Cerebellar cortex (tissue), 1 donor: ENCODE data around the gene RPTOR.

Experiments
- DNase-seq: peaks from one replicate; pipeline ENCODE4 v3.0.0-alpha.2; 2015; ENCODE audit warnings: low spot score

The RPTOR gene

DNA sequence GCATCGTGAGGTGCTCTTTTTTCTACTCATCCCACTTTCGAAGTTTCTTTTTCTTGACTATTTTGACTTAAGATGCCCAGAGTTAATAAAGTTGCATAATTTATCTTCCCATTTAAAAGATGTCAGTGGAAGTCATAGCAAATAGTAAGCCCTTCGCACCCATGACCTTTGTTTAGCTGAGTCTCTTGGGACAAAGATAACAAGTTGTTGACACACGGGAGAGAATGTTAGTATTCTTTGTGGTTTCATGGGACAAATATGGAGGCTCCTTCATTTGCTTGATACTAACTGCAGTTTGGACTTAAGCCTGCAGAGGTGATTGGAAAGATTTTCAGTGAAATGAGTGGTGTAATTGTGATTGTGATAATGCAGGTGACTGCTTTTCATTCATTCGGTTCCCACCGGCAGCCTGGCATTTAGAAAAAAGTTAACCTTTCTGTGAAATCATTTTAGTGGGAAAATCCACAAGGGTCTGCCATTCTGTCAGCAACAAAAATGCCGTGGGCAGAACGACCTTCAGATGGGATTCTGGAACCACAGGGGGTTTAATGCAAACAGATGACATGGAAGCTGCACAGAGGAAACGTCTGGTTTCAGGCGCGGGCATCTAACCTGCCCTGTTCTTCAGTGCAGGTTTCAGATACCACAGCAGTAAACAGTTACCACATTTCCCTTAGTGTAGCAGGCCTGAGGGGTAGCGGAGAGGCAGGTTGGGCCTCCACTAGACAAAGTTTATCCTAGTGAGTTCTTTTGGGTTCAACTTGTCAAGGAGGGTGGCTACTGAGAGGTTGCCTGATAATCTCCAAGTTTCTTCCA lies 123.0 kb downstream of the RPTOR start:
- DNase-seq = no peak

DNA sequence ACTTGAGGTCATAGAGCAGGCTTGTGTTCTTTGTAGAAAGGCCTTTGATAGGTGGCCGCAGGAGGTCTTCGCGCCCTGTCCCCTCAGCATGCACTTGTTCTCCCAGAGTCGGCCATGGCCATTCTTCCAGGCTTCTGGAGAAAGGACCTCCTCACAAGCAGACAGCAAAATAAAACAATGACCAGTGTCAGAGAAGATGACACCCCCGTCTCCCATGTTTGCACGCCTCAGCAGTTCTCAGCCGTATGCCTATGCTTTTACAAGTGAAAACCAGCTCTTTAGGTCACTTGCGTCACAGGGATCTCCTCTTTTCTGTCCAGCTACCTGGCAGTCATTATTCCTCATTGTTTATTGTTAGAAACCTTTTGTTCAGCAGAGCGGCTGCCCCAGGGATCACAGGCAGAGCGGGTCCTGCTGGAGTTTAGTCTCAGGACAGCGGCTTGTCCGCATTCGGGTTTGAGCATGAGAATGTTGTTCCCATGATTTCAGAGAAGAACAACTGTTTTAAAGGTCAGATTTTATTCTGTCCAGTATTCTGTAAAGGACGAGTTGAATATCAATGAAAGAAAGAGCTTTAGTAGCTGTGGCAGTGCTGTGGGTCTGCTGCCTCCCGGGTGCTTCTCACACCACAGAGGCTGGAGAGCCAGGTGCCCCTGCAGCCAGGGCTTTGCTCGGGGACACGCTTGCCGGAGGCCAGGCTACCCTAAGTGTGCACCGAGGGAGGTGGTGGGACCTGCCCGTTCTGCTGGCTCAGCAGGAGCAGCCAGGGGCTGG lies 123.9 kb downstream of the RPTOR start:
- no peak for DNase-seq

DNA sequence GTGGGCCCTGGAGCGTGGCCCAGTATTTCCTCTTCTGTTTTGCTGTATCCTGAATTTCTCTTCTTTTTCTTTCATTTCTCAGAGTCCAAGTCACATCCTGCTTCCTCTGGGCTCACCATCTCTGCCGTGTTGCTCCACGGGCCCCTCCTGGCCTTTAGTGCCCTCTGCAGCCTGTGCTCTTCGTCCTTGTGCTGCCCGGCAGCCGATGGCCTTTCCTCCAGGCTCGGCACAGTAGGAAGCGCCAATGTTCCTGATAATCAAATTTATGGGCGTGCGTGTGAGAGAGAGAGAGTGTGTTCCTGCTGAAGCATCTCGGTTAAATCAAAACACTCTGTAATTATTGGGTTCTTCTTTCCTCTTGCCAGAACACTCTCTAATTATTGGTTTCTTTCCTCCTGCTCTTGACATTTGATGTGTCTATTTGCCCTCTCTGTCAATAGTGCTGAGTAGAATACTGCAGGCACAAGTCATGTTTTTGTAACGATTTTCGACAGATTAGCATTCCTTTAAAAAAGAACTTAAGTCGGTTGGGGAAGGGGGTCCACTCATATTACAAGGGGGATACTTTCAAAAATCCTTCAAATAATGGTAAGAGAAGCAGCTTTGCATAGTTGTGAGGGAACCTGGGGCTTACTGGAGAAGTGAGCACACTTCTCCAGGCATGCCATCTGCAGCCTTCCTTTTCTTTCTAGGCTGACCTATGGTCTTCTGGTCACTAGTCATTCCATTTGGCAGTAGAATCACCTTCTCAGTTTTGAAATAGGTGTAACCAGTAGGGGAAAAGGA lies 126.6 kb downstream of the RPTOR start:
- DNase-seq = no peak

DNA sequence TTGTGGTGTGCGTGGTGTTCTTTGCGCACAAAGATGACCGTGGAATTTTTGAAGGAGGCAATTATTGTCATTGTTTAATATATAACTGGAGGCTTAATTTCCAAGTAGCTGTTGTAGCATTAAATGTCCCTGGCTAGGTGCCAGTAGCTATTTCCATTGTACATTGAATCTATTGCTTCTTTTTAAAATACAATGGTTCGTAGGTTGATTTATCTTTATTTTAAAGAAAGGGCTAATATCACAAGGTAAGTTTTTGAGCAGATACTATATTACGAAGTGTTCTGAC lies 127.1 kb downstream of the RPTOR start:
- DNase-seq = no peak

DNA sequence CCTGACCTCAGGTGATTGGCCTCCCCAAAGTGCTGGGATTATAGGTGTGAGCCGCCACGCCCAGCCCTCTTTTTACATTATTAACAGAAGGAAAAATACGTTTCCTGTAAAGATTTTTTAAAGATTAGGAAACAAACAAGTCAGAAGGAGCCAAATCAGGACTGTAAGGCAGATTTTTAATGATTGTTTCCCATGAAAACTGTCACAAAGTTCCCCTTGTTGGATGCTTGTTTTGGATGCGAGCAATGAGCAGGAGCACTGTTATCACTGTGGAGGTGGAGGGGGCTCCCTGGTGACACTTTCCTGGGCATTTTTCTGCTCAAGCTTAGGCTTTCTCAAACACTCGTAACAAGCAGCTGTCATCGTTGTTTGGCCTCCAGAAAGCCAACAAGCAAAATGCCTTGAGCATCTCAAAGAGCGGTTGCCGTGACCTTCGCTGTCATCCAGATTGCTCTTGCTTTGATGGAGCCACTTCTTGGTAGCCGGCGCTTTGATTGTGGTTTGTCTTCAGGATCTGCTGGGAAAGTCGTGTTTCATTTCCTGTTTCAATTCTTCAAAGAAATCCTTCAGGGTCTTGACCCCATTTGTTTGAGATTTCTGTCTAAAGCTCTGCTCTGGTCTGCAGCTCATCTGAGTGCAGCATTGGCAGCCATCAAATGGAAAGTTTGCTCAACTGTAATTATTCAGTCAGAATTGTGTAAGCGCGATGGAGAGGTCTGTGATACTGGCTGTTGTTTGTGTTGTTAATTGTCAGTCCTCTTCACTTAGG lies 128.7 kb downstream of the RPTOR start:
- no peak for DNase-seq

DNA sequence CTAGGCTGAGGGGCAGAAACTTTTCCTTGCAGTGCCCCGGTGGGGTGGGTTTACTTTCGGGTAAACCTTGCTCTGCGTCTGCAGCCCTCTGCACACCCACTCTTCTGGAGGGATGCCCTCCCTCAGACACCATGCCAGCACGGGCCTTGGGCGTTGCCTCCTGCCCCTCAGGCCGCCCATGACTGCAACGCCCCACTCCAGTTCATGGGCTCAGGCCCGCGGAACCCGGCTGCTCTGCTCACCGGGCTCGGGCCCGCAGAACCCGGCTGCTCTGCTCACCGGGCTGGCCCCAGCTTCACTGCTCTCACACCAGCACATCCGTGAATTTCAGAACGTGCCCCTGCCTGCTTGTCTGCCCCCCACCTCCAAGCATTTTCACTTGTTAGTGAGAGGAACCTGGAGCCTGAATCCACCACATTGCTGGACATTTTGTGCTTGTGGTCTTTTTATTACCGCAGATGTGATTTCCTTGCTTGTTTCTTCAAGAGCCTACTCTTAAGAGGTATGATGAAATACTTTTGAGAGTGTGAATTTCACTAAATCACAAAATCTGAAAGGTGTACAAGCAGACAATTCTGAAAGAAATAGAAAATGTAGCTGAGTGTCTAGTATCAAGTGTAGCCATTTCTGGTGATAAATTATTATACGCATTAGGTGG lies 130.9 kb downstream of the RPTOR start:
- no peak for DNase-seq

DNA sequence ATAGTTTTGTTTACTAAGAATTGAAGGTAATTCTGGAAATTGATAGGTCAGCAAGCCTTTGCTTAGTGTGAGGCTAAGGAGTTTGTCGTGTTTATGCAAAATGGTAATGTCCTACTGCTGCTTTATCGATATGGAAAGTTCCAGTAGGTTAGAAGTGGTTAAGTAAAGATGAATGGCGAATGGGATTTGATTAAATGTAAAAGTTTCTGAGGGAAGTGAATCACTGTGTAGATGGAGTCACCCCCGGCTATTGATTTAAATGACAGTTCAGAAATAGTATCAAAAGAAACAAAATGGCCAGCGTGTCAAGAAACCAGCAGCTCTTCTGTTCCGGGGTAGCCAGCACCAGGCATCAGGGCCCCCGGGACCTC lies 131.4 kb downstream of the RPTOR start:
- DNase-seq = no peak

DNA sequence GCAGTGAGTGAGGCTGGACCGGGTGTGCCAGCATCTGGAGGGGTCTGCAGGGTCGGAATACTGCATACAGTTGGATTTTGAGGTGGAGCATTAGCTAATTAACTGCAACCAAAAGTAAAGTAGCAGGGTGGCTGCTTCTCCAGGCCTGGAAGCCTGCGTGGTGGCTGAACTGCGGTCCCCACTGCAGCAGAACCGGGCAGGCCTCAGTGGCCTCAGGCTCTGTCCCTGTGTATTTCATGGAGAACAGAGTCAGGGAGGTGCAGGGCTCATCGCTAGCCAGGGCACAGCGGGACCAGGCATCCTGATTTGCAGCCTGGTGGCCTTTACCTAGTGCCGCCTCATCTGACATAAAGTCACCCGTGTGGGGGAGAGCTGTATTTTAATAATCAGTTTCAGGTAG lies 131.9 kb downstream of the RPTOR start:
- DNase-seq = no peak

DNA sequence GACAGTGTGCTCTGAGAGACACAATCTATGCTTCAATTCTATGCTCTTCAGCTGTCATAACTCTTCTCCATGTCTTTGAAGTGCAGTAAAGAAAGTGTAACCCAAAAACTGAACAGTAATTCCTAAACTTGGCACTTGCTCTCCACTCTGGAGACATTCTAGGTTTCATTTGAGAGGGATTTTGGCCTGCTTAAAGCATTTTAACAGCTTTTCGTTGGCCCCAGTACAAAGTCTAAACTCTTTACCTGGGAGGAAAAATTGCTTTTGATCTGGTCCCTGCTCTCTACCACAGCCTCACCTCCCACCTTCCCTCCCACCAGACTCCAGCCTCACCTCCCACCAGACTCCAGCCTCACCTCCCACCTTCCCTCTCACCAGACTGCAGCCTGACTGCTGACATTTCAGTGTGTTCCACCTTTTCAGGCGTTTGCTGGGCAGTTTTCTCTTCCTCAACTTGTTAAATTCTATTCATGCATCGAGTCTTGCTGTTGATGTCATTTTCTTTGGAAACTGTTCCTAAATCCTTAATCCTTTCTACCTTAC lies 132.6 kb downstream of the RPTOR start:
- no peak for DNase-seq

DNA sequence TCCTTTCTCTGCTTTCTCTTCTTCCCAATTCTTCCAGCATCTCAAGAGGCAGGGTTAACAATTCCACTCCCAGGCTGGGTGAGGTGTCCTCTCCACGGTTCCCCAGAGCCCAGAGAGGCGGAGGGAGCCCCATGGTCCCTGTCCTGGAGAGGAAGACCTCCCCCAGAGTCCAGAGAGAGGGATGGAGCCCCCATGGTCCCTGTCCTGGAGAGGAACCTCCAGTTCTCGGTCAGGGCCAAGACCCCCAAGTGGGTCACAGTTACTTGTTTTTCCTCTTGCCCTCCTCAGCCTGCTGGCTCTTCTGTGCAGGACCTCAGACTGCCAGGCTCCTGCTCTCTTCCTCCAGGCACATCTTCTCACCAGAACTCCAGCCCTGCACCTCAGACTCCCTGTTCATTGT lies 135.2 kb downstream of the RPTOR start:
- no peak for DNase-seq

DNA sequence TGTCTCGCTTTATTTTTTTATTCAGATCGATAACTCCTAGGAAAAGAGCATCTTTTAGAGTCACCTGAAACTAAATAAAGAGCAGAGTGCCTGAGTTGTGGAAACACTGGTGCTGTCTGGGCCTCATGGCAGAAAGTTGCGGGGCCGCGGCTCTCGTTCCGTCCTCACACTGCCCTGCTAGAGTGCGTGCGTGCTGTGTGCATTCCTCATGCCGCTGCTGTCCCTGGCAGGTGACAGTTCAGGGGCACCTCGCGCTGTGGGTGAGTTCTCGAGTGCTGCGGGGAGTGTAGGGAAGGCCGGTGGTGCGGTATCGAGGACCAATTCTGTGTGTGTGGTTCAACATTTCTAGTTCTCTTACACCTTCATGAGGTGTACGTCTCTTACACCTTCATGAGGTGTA lies 136.6 kb downstream of the RPTOR start:
- no peak for DNase-seq

DNA sequence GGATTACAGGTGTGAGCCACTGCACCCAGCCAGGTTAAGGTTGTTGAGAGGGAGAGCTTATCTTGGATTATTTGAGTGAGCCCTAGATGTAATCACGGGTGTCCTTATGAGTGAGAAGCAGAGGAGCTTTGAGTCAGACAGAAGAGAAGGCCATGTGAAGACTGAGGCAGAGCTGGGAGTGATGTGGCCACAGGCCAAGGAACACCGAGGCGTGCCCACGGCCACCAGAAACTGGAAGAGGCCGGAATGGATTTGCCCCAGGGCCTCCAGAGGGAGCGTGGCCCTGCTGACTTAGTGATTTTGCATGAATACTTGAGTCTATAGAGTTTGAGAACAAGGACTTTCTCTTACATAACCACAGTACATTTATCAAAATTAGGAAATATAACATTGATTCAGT lies 137.7 kb downstream of the RPTOR start:
- no peak for DNase-seq

DNA sequence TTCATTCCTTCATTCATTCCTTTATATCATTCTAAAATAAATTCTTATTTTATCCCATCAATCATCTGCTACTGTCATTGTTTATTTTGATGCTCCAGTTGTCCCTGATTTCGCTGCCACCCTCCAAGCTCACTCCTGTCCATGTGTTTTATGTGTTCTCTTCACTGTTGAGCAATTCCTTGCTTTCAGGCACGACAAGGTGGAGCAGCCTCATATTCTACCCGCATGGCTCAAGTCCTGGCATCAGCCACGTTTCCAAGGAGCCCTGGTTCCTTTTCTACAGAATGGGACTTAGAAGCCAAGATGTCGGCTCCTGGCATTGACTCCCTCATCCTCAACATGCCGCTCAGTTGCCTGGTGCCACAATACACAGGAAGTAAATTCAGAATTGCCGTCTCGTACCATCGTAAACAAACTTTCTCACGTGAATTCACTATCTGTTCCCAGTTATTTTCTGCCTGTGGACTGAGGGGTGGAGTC lies 139.0 kb downstream of the RPTOR start:
- DNase-seq = no peak

DNA sequence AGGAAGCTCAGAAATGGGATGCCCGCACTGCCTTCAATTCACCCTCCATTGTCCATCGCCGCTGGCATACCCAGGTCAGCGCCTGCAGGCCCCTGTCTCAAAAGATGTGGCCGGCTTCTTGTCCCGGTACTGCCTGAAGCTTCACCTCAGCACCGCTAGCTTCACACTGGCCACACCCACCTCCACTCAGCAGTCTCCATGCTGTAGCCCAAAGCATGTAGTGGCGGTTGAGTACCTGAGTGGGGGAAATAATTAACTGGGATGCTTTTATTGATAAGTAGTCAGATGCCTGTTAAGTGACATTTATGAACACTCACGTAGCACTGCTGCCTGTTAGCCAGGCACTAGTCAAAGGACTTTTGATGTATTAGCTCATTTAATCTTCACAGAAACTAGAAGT lies 143.2 kb downstream of the RPTOR start:
- DNase-seq = no peak

DNA sequence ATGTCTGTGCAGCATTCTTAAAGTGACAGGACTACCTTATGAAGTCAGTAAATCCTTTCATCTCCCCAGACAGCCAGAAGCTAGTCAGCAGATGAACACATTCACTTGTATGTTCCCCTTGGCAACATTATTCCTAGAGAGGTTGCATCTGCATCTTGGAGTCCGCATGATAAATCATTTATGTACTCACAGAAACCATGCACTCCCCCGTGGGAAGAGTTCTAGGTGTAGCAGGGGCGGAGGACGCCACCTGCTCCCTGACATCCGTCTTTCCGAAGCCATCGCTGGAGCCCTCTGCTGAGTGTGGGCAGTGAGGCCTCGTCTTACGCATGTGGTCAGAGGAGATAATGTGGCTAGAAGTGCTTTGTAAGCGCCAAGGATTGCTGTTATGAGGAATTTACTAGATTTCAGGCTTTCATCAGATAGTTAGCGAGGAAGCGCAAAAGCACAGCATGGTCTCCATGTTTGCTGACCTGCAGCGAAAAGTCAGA lies 144.5 kb downstream of the RPTOR start:
- DNase-seq = no peak

DNA sequence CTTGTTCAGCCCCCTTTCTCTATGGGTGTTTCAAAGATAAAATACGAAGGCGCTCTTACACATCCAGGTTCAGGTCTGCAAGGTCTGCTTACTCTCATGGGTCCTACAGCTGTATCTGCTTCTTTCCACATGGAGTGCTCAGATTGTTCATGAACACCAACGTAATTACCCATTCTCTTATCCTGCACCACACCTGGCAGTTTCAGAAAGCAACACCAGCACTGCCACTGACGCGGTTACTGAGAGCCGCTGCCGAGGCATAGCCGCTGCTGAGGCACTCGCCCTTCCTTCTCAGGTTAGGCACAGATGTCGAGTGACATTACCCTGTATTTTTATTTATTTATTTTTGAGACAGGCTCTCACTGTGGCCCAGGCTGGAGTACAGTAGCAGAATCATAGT lies 147.1 kb downstream of the RPTOR start:
- DNase-seq = no peak

DNA sequence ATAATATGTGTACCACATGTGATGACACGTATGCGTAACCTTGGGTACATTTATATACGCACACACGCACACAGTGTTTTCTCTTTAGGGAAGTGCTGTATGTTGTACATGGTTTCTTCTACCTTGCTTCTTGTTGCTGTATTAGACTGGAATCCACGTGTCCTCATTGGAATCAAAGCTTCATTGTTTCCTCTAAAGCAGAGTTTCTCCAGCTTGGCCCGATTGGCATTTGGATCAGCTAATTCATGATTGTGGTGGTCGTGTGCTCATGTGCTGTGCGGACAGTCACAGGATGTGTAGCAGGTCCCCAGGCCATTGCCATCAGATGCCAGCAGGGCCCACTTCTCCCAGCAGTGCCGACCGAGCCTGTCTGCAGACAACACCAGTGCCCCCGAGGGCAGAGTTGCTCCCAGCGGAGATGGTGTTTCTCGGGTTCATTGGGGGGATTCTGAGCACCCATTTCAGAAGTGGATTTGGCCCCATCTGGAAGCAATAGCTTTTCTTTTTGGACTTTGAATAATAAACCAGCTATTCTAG lies 148.4 kb downstream of the RPTOR start:
- no peak for DNase-seq

DNA sequence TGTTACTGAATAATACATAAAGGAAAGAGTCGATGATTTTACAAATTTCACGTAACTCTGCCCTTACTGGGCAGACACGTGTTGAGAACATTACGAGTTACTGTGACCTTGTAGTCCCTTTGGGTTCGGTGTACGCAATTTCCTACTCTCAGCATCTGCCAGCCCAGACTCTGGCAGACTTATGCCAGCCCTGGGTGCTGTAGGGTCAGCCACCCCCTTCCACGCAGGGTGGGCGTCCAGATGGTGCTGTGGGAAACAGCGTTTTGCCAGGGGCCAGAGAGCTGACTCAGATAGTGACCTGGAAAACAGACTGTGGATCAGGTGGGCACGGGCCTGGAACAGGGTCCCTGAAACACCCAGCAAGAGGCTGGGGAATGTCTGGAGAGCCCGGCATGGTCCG lies 148.9 kb downstream of the RPTOR start:
- no peak for DNase-seq

DNA sequence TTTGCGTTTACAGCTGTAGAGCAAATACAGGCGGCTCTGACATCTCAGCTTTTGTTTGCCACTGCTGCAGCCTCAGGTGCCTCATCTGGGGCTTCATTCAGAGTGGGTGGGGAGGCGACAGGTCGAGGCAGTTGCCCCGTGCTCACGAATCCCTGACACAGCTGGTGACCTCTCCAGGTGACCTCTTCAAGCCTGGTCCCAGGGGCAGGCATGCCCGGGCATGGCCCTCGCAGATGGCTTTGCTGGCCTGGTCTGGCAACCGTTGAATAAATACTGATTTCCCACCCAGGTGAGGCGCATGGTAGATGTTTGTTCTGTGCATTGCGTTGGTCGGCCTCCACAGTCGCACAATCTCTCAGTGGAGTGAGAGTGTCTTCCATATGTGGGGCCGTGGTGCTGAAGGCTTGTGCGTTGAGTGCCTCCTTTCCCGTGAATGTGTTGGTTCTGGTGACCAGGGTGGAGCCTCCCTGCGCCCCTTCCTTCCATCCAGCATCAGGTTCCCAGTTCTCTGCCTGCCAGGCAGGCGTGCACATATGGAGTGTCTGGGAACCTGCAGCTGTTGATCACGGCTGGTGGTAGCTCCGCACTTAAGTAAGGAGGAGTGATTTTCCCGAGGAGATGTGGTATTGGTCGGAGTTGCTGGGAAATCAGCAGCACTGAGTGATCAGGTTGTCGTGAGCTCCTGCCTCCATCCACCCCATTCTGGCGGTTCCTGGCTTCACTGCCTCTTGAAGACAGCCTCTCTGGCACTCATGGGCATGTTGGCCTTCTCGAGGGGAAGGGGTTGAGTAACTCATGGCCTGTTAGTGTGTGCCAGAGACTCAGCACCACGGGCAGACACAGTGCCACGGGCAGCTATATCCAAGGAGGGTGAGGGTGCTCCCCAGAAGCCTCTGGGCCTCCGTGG lies 149.7 kb downstream of the RPTOR start:
- DNase-seq = no peak
